GM12874 (cell line): ENCODE results near the gene POLR2L.

ENCODE experiments used
- TF ChIP-seq, protein P1 (sequence below): IDR thresholded peaks from 2 replicates; pipeline ENCODE4 v1.5.1; 2011; ENCODE audit warnings: low read depth, mild to moderate bottlenecking, control low read depth, low read length, moderate library complexity; ENCODE audit not compliant: insufficient read depth

The POLR2L gene

DNA sequence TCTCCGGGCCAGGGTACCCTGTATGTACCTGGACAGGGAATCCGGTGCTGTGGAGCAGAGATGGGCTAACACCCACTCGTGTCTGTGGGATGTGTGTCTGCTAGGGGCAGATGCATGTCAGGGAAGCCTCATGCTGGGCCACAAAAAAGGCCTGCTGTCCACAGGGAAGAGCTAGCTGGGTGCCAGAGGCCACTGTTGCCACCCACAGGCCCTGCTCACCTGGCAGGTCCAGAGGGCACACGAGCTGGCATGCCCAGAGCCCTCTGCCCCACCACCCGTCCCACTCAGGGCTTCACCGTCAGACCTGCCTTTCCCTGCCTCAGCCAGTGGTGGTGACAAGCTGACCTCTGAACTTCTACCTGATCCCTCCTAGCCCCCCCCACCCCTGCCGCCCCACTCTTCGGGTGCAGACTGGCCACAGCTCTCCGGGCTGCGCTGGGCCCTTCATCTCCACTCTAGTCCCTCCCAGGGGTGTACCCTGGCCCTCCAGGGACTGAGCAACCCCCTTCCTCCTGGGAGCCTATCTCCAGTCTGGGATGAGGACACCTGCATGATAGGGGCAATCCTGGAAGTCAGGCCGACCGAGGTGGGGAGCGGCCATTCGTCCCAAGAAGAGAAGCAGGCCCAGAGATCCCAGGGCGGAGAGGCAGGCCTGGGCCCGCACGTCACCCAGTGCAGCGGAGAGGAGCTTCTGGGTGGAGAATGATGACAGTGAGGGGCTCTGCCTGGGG is 45.6 kb downstream of the POLR2L start:
- TF ChIP-seq, protein P1, sequence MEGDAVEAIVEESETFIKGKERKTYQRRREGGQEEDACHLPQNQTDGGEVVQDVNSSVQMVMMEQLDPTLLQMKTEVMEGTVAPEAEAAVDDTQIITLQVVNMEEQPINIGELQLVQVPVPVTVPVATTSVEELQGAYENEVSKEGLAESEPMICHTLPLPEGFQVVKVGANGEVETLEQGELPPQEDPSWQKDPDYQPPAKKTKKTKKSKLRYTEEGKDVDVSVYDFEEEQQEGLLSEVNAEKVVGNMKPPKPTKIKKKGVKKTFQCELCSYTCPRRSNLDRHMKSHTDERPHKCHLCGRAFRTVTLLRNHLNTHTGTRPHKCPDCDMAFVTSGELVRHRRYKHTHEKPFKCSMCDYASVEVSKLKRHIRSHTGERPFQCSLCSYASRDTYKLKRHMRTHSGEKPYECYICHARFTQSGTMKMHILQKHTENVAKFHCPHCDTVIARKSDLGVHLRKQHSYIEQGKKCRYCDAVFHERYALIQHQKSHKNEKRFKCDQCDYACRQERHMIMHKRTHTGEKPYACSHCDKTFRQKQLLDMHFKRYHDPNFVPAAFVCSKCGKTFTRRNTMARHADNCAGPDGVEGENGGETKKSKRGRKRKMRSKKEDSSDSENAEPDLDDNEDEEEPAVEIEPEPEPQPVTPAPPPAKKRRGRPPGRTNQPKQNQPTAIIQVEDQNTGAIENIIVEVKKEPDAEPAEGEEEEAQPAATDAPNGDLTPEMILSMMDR: no peak

DNA sequence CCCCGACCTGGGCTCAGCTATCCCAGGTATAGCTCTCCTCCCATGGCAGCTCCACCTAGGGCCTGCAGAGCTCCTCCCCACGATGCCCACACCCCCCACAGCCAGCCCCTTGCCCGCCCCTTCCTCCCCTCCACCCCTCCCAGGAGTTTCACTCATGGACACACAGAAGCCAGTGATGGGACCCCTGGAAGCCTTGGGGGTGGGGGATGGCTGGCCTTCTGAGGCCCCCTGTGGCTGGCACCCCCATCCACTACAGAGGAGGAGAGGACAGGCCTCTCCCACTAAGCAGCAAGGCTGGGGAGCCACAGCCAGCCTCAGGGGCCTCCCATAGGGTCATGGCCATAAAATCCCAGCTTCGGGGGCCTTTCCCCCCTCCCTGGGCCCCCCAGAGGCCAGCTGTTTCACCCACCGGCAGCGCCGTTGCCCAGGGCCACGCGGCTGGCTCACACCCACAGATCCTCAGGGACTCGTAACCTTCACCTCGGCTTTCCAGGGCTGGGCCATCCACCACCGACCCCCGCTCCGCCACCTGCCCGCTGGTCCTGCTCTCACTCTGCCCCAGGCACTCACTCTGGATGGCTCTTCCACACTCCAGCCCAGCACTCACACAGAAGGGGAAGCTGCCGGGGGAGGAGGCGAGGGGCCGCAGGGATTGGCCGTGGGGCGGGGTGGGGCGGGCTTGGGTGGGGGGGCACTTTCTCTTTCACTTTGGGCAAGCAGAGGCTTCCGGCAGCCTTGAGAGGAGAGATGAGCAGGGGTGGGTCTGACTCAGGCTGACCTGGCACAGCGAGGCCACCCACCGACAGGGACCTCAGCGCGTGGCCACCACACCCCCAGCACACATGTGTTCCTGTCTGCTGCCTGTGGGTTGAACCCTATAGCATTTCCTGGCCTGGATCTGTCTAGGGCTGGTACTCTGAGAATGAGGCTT is 46.4 kb downstream of the POLR2L start:
- TF ChIP-seq, protein P1: no peak

DNA sequence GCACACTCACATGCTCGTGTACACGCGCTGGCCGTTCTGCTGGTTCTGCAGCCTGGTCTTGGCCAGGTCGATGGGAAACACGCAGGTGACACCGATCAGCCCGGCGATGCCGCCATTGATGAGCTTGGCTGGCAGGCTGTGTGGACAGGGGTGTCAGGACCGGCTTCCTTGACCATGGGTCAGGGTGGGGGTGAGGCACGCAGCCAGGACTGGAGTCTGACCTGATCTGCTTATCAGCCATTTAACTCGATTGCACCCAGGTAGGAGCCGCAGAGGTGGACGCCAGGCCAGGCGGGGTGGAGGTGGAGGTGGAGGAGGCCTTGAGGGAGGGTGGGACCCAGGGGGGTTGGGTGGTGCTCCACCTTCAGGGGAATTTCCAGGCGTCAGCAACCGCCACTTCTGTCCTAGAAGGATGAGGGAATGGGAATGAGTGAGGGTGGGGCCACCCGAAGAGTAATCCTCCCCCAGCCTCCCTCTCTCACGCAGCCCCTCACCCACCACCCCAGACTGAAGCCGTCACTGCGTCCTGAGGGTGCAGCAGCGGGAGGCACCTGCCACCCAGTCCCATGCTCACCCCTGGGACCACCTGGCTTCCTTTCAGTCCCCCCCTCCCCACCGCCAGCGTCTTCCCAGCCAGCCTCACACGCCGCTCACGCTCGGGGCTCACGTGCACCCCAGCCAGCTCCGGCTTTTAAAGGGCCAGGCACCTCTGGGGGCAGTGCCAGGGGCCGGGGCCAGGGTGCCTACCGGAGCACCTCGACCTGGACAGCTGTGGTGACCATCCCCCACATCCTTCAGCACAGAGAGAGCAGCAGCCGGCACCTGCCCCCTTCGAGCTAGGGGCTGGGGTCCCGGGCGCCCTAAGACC is 47.3 kb downstream of the POLR2L start:
- TF ChIP-seq, protein P1: no peak

DNA sequence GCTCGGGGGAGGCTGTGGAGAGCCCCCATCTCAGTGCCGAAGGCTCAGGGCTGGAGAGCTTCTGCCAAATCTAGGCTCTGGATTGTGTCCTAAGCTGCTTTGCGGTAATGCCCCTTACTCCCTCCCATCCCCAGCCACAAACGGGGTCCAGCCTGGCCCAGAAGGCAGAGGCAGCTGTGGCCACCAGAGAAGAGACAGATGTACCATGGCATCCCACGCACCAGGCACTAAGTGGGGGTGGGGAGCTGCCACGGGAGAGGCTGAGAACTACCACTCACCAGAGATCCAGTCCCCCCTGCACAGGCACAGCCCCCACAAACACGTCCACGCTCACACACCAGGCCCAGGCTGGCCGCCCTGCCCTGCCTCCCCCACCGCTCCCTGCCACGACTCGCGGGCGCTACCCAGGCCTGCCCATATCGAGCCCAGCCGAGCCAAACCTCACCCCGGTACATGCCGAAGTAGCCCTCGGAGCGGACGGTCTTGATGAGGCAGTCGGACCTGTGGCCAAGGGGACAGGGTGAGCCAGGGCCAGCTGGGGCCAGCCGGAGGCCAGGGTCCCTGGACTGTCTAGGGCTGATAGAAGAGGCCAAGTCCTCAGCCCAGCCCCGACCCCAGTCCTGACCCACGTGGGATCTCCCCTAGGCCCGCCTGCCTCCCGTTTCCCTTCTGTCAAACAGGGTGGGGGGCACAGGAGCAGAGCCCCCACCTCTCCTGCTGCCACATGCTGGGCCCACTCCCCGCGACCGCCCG is 48.1 kb downstream of the POLR2L start:
- TF ChIP-seq, protein P1: no peak

DNA sequence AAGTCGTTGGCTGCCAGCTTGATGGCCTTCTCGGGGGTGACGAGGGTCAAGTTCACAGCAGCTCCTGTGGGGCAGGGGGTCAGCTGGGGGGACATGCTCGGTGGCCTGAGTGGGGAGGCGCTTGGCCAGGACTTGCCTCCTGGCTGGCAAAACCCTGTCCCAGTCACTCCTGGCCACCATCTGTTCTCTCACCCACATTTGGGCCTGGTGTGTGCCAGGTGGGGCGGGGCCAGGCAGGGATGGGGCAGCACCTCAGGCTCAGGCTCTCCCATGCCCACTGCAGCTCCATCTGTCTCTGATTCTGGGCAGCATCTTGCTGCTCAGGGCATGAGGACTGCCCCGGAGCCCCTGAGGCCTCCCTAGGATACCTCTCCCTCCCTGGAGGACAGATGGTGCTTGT is 48.8 kb downstream of the POLR2L start:
- TF ChIP-seq, protein P1: no peak

DNA sequence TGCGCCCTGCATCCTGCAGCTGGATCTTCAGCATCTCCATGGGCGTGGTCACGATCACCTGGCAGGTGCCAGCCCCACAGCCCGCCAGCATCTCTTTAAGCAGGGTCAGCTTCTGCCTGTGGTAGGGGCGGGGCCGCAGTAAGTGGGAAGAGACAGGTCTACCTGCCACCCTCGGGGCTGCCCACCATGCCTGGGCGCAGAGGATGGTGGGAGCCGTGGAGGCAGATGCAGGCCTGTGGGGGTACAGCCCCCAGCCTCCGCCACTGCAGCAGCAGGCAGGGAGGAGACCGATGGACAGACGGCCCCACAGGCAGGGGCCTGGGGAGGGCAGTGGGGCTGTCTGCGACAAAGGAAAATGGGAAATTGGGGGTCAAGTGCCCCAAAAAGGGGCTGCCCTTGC is 49.5 kb downstream of the POLR2L start:
- TF ChIP-seq, protein P1: no peak
